GM18526 (cell line): ENCODE results near the gene ADGRE3.

Experiments used
- POLR2A ChIP-seq: IDR thresholded peaks from 3 replicates; pipeline ENCODE4 v1.6.1; 2011; ENCODE audit not compliant: insufficient read length; ENCODE audit errors: extremely low read depth

ADGRE3 gene

DNA sequence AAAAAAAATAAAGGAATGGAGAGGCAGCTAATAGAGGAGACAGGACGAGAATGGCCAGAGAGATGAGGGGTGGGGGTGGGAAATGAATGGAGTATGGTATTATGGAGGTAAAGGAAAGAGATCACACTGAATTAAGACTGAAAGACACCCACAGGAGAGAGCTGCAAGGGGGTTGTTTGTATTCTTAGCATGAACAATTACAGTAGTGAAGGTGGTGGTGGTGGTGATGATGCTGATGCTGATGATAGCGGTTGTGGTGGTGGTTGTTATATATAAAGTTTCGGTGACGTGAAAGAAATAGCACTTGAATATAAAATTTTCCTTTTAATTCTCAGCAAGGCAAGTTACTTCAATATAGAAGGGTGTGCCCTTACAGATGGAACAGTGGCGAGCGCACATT is 2.8 kb upstream of the ADGRE3 start:
- no peak for TF ChIP-seq POLR2A

DNA sequence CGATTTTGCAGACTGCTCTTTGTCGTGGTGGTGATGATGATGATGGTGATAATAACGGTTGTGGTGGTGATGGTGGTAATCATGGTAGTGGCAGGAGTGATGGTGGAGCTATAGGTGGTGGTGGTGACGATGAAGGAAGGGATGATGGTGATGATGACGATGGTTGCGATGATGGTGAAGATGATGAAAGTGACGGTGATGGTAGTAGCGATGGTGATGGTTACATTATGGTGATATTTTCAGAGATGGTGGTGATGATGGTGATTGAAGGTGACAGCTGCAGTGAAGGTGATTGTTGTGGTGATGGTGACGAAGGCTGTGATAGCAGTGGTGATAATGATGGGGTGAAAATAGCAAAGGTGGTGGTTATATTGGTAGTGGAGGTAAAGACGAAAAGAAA is 2.1 kb upstream of the ADGRE3 start:
- TF ChIP-seq POLR2A, result no peak

DNA sequence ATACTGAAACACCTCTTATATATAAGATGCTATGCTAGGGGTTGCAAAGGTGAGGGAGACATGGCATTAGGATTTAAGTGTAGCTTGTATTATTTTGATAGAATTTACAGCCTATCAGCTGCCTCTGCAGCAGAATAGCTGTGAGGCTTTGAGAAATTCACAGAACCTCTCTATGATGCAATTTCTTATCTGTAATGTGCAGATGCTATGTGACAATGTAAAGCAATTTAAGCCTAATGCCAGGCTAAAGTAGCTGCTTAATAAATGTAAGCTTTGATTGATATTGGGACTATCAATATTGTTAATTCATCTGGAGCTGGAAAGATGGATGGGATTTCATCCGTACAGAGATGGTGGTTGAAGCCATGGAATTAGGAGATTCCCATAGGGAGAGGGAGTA is 1.6 kb downstream of the ADGRE3 start:
- TF ChIP-seq POLR2A, result no peak

DNA sequence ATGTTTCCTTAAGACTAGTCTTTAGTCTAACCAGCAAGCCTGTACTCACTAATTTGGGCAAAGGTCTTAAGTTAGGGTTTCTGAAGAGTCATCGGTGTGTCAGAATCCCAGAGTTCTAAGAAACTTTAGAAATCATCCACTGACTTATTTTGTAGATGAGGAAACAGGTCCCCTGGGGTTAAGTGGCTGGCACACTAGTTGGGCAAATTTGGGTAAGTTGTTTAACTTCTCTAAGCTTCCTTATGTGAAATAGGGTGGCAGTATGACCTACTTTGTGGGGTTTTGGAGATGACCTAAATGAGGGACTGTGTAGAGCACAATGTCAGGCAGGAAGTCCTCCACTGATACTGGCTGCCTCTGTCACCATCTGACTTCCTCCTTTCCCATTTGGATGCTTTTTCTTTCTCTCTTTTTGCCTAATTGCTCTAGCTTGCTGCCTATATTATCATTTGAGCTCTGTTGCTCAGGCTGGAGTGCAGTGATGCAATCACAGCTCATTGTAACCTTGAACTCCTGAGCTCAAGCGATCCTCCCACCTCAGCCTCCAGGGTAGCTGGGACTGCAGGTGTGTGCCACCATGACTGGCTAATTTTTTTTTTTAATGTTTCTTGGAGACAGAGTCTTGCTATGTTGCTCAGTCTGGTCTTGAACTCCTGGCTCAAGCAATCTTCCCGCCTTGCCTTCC is 2.3 kb downstream of the ADGRE3 start:
- no peak for TF ChIP-seq POLR2A

DNA sequence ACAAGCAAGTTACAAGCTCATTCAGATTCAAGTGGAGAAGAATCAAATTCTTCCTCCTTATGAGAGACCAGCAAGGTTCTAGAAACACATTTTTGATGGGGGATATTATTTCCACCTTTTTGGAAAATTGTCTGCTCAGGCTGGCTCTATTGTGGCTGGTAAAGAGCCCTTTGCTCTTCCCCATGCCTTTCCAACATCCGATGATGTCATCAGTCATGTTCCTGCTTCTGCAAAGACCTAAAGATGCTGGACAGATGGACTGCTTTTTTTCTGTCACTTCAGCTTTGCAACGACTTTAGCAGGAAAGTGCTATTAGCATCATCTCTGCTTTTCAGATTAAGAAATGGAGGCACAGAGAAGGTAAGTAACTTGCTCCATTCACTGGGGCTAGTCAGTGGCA is 4.2 kb downstream of the ADGRE3 start:
- no peak for TF ChIP-seq POLR2A

DNA sequence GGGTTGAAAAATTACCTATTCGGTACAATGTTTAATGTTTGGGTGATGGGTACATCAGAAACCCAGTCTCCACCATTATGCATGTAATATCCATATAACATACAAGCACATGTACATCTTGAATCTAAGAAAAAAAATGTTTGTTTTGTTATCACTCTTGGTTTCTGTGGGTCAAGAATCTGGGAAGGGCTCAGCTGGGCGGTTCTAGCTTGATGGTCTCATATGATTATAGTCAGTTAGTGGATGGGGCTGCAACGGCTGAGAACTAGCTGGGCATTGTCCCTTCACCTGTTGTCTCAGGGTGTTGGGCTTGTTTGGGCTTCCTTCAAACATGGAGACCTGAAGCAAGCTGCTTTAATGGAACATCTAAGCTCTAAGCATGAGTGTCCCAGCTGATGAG is 4.7 kb downstream of the ADGRE3 start:
- TF ChIP-seq POLR2A, result no peak

DNA sequence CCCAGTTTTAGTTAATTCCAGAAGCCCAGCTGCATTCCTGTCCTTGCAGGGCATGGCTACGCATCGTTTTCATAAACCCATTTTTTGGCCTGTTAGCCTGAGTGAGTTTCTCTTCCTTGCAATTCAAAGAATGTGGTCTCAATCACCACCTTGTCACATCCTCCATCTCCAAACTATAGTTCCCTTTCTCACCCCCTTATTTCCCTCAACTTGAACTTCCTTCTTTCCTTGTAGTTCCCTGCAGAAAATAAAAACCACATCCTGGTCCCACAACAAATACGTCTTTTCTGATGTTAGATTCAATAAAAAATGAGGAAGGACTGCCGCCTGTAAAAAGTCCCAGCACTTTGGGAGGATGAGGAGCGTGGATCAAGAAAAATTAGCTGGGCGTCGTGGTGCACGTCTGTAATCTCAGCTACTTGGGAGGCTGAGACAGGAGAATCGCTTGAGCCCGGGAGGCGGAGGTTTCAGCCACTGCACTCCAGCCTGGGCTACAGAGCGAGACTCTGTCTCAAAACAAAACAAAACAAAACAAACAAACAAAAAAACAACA is 13.2 kb downstream of the ADGRE3 start:
- TF ChIP-seq POLR2A, result no peak

DNA sequence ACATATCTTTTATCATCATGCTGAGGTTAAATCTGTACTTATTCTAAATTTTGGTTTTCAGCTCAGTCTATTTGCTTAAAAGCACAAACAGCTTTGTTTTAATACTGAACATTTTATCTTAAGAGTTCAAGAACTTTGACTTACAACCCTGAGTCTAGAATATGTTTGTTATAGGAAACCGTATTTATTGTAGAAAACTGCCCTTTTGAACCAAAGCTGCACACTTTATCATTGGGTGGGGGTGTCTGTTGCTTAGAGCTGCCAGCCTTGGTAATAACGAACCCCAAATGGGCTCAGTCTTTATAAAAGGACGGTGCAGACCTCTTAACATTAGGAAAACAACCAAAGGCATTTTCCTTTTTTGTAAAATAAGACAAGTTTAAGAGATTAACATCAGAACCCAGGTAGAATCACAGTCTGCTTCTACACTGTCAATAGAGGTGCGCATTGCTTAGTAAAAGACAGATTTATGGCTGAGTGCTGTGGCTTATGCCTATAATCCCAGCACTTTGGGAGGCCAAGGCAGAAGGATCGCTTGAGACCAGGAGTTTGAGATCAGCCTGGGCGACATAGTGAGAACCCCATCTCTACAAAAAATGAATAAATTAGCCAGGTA is 14.7 kb downstream of the ADGRE3 start:
- TF ChIP-seq POLR2A, result no peak

DNA sequence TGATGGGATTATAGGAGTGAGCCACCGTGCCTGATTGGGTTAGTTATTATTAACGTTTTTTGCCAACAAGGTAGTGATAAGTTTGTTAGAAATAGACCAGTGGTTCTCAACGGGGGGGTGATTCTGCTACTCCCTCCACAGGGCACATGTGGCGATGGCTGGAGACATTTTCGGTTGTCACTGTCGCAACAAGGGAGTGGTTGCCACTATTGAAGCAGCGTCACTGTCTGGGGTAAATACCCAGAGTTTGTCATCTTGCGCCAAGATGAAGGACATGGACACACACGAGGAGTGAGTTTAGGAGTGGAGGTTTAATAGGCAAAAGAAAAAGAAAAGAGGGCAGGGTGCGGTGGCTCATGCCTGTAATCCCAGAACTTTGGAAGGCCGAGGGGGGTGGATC is 18.9 kb downstream of the ADGRE3 start:
- TF ChIP-seq POLR2A, result no peak

DNA sequence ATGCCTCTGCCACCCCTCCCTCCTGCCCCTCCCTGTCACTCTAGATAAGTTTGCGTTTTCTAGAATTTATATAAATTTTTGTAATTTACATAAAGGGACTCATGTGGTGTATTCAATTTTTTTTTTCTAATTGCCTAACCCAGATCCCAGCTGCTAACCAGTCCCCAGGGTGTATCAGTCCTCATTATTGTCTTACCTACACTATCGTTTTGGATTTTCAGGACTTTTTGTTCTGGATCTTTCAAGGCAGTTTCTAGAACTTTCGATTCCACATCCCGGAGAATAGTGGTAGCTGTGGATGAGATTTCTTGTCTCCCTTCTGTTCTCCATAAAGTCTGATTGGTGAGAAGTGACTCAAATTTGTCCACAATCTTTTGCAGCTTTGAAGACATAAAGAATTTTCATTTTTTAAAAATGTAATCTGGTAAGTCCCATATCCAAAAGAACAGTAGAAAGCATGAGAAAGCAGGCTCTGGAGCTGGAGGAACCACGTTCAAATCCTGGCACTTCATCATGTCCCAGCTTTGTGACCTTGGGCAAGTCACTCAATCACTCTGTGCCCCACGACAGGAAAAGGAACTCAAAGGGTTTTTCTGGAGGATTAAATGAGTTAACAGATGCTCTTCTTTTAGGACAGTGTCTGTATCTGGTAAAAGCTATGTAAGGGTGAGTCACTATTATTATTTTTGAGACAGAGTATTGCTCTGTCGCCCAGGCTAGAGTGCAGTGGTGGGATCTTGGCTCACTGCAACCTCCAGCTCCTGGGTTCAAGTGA is 19.7 kb downstream of the ADGRE3 start:
- no peak for TF ChIP-seq POLR2A

DNA sequence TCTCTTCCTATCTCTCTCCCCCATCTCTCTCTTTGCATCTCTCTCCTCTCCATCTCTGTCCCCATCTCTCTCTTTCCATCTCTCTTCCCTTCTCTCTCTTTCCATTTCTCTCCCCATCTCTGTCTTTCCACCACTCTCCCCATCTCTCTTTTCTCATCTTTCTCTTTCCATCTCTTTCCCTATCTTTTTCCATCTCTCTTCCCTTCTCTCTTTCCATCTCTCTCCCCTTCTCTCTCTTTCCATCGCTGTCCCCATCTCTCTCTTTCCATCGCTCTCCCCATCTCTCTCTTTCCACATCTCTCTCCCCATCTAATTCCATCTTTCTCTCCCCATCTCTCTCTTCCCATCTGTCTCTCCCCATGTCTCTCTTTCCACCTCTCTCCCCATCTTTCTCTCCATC is 24.5 kb downstream of the ADGRE3 start:
- no peak for TF ChIP-seq POLR2A

DNA sequence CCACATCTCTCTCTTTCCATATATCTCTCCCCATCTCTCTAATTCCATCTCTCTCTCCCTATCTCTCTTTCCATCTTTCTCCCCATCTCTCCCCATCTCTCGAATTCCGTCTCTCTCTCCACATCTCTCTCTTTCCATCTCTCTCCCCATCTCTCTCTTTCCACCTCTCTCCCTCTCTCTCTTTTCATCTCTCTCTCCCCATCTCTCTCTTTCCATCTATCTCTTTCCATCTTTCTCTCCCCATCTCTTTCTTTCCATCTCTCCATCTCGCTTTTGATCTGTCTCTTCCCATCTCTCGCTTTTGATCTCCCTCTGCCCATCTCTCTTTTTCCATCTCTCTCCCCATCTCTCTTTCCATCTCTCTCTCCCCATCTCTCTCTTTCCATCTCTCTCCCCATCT is 25.6 kb downstream of the ADGRE3 start:
- no peak for TF ChIP-seq POLR2A

DNA sequence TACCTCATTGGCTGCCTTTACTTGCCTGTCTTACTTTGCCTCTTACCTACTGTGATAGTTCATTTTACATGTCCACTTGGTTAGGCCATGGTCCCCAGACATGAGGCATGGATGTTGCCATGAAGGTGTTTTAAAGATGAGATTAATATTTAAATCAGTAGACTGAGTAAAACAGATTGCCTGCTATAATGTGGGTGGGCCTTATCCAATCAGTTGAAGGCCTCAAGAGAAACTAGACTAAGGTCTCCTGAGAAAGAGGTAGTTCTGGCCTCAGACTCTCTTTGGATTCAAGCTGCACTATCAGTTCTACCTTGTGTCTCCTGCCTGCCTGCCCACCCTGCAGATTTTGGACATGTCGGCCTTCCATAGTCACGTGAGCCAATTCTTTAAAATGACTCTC is 26.1 kb downstream of the ADGRE3 start:
- no peak for TF ChIP-seq POLR2A

DNA sequence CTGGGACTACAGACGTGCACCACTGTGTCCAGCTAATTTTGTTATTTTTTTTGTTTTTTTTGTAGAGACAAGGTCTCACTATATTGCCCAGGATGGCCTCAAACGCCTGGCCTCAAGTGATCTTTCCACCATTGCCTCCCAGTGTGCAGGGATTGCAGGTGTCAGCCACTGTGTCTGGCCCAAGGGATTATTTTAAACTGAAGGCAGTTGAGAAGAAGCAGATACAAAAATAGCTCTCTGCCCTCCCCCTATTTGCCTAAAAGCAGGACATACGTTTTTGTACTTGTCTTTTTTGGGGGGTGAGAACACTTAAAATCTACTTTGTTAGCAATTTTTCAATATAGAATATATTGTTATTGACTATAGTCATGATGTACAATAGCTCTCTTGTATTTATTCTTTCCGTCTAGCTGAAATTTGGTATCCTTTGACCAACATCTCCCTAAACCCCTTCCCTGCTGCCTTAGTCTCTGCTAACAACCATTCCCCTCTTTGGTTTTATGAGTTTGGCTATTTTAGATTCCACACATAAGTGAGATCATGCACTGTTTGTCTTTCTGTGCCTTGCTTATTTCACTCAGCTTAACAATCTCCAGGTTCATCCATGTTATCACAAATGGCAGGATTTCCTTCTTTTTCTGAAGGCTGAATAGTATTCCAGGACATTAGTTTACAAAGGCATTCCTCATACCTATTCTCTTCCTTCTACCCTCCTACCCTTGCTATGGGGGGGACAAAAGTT is 34.9 kb downstream of the ADGRE3 start:
- no peak for TF ChIP-seq POLR2A

DNA sequence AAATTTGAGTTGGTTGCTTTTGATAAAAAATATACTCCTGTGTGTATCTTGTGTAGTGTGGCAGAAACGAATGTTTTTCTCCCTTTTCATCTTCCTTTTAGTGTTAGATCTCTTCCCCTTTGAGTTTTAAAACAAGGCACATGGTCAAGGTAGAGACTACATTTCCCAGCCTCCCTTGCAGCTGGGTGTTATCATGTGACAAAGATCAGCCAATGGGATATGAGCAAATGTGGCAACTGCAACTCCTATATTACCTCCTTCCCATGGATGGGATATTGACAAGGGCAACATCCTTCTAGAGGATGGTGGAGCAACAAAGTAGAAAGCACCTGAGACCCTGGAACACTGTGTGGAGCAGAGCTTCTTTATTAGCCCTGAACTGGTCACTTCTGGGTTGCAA is 42.4 kb downstream of the ADGRE3 start:
- no peak for TF ChIP-seq POLR2A
